ENCODE results near the gene SMIM5.
"Not testable (repeated sequence)": the region's sequence is repeated elsewhere in the genome, so short reads cannot be mapped to it uniquely, and the experiment has no call there.

SMIM5 gene

DNA sequence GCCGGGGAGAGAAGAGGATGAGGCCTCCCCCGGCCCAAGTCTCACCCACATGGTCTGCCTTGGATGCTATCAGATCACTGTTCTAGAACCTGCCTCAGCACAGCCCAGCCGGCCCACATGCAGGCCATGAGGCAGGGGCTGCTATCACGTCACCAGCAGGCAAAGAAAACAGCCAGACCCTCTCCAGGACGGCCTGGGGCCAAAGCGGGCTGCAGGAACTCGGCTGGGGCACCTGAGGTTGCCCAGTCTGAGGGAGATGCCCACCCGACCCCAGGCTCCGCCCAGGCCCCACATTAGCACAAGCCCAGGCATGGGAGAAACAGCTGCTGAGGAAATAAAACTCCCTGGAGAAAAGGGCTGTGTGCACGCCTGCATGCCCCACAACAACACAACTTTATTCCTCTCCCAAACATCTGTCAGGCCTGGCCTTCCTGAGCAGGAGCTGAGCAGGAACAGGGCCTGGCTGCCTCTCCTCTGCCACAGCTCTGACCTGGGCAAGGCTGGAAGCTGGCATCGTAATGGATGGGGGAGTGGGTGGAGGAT lies 6.7 kb upstream of the SMIM5 start:
- no peak for DNase-seq

DNA sequence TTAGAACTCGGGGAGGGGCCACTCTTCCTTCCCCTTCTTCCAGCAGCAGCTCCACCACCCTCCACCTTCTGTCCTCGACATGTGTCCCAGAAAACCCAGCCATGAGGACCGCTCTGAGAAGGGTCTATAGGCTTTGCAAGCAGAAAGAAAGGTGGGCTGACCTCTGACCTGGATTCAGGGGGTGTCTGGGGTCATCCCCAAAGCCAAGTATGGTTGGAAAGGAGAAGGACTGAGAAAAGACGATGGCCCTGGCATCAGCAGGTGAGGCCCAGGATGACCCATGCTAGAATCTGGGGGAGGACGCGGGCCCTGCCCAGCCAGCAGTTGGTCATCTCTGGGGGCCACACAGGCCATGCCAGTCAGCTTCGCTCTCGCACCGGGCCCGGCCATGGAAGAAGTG lies 6.1 kb upstream of the SMIM5 start:
- DNase-seq = no peak

DNA sequence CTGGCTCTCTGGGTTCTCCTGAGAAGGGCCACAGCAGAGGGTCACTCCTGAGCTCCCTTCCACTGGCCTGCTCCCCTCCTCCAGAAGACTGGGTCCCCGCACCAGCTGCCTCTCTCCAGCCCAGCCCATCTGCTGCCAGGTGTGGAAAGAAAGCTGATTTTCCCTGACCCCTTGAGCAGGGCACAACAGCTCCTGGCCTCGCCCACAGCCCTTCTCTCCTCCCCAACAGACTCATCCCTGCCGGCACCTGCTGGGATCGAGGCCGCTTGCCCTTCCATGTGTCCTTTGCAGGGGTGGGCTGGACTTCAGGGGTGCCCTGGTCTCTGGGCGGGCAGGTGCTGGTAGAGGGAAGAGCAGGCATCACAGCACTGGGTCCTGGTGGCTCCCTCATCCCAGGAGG lies 4.8 kb upstream of the SMIM5 start:
- no peak for DNase-seq

DNA sequence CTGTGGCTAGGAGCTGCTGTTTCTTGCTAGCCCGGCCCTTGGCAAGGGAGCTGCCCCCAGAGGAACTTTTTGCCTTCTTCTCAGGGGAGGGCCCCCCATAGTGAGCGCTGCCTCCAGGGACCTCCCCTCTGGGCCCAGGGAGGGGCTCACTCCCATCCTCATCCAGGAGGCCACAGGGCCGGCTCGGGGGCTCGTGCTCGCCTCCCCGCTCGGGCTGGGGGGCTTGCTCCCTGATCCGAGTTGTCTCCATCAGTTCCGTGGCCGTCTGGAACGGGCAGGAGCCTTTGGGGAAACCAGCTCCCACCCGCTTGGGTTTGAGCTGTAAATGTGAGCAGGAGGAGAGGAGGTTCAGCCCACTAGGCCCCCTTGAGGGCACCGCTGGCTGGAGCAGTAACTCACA lies 4.1 kb upstream of the SMIM5 start:
- no peak for DNase-seq

DNA sequence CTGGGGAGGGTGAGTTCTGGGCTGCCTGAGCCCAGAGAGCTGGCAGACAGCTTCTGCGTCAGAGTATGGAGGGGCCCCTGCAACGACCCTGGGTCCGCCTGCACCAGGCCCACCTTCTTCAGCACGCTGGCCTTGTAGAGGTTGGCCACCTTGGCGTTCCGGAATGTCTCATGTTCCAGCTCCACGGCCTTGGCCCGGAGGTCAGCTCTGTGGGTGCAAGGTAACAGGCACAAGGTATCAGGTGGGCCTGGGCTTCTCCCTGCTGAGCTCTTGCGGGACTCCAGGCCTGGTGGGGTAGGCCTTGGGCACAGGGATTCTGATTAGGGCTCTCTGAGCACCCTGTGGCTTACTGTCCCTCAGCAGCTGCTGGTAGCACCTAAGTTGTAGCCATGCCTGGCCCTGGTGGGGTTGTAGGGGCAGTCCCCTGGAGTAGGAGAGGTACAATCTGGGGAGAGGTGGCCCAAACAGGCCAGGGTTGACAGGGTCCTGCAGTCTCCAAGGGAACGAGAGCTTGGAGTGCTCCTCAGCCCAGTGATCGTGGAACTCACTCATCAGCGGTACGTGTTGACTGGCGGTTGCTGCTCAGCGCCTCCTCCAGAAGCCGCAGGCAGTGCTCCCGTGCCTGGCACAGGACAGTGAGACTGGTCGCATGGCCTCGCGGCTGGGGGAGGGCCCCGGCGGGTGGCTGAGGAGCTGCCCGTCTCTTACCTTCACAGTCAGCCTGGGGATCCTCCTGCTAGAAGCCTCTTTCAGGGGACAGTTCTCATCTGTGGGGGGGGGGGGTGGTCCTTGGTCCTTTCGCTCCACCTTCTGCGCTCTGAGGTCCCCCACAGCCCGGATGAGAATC lies 2.9 kb upstream of the SMIM5 start:
- no peak for DNase-seq

DNA sequence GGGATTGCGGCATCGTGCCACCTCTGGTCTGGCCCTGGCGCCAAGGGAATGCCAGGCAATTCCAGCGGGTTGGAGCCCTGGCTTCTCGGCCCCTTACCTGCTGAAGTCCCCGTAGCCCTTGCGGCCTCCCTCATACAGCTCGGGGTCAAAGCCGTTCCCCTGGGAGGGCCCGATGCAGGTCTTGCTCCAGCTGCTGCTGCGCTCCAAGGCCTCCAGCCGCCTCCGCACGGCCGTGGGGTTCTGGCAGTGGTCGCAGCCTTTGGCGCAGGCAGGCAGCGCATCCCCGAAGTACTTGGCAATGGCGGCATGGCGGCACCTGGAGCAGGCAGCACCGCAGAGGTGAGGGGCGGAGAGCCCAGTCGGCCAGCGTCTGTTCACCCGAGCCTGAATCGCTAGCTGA lies 1.9 kb upstream of the SMIM5 start:
- DNase-seq = no peak

DNA sequence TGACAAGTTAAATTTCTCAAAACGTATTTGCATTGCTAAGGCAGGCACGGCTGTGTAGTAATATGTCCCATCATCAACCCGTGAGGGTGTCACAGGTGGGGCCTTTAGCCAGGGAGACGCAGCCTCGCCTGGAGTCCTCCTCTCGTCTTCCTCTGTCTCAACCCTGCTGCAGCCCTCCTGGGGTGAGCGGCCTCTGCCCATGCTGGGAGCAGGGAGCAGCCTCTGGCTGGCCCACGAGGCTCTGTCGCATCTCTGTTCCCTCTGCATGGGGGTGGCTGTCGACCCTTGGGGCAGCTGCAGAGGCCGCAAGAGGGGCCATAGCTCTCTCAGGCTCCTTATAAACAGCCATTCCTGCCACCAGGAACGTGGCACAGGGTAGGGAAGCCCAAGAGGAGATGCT lies 806 bp upstream of the SMIM5 start:
- no peak for DNase-seq

DNA sequence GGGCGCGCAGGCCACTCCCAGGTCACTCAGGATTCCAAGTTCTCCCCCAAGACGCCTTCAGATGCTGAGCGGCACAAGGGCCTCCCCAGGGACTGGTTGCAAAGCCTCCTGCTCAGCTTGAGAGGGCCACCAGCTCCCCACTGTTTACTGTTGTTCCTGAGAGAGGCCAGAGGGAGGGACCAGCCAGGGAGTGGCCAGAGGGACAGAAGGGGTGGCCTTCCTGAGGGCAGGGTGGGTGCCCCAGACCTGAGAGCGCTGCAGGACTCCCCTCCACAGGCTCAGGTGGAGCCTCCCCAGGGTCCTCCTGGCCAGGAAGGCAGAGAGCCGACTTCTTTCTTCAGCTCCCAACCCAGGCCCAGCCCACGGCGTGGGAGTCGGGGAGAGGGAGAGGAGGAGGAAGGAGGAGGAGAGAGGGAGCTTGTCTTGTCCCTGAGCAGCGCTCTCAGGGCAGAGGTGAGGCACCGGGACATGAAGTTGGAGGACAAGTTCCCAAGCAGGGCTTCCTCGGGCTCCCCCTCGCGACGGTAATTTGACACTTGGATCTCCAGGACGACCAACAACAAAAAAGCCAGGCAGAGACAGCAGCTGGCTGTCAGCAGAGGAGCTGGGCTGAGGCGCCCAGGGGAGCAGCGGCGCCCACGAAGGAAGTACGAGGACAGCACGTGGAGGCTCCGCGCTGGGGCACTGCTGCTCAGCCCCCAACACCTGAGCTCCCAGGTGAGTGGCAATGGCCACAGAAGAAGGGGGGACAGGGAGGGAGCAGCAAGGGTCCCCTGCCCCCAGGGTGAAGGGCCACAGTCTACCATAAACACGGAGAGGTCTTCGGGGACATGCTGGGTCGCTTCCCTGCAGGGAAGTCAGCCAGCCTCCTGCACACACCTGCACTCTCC lies 497 bp downstream of the SMIM5 start:
- DNase-seq = peak; percentile 49 to 54

DNA sequence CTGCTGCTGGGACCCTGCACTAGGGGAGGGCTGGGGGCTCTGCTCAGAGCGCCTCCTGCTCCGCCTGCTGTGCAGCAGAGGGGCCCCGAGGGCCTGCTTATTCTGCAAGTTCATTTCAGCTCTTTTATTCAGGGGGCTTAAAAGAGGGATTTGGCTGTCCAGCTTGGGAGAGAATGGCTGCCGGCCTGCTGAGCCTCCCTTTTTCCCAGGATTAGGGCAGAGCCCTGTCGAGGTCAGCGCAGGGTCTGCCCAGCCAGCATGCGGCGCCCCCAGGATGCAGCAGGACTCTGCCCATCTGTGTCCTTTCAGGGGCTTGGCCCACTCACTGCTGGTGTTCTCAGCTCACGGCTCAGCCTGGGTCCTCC lies 1.1 kb downstream of the SMIM5 start:
- DNase-seq = no peak

DNA sequence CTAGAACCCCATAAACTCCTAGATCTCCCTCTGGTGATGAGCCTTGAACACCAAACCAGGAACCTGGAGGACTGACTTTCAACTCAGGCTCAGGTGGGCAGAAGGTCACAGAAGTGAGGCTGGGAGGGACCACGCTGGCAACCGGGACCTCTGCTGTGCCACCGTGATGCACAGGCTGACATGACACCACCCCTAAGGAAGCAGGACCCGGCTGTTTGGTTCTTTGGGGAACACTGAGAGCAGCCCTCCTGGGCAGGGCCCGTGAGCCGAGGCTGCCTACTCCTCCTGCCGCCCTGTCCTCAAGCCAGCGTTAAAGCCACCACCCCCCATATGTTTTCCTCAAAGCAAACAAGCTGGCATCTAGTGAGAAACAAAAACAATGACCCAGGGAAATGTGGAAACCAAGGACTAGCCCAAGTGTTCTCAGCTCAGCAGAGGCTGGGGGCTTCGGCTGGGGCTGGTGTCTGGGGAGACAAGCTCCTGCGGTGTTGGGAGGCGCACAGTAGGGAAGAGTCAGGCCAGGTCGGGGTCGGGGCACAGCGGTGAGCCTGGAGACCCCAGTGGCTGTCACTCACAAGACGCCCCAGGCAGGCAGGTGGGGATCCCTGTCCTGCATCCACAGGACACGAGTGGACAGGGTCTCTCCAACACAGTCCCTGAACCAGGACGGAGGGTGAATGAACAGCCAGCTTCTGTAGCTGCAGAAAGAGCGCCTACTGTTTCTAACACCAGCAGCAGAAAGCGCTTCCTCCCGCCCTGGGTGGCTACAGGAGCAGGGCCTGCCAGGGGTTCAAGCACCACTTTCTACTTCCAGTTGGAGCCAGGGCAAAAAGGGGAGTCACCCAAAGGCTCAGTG lies 1.7 kb downstream of the SMIM5 start:
- no peak for DNase-seq

DNA sequence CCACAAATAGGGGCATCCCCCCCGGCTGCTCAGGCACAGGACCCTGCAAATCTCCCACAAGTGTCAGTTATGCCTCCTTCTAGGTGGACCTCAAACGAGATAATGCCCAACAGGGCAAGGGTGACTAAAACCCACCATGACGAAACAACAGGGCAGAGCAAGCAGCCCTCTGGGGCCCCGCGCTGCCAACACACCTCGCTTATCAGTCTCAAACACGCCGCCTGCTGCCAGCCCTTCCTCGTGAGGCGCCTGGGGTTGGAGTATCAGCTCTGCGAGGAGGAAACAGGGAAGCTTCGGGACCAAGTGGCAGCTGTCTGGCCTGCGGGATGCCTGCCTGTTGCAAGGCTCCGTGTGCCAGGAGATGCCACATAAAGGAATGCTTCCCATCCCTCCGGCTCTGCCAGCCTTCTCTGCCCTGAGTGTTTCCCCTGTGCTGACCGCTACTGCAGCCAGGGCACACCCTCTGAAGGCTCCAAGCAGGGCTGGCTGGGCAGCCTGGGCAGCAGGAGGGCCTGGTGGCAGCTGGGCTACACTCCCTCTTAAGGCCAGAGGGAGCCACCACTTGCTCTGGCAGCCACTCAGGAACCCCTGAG lies 2.5 kb downstream of the SMIM5 start:
- no peak for DNase-seq

DNA sequence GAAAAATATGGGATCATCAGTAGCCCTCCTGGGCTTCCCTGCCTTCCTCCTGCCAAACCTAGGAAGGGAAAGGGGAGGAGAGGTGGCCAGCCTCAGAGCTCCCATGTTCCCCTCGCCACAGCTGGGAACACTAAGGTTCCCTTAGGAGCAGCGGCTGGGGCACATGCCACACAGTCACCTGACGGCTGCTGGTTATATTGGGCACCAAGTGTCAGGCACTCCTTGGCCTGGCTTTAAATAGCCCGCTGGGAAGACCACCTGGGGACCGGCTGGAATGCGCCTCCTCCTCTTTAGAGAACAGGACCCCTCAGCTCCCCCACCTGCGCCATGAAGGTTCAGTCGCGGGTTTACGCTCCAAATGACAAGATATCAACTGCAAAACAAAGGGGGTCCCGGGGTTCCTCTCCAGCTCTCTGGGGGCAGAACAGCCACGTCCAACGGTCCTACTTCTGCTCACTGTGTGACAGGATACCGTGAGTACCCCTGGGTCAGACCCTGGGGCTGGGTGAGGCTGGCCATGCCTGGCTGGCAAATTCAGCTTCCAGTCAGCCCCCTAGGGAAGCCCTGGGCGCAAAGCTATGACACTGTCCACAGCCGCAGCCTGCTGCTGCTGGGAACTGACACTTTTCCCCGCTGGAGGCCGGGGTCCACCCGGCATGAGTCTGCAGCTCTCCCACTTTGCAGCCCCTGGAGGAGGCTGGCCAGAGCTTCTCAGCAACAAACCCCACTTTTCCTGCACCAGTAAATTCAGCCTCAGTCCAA lies 3.3 kb downstream of the SMIM5 start:
- DNase-seq = no peak

DNA sequence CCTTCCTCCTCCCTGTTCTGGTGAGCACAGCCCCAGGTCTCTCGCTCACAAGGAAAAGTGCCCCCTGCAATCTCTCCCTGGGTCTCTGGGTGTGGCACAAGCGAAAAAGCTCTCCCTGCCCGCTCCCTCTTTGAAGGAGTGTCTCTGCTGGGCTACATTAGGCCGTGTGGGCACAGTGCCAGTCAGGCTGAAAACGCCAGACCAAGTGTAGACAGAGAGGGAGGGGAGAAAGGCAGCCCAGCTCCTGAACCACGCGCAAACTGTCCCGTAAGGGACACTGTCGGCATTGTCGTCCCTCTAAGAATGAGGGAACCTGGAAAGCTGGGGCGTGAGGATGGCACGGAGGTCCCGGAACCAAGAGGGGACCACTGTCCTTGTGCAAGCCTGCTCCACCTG lies 3.9 kb downstream of the SMIM5 start:
- no peak for DNase-seq

DNA sequence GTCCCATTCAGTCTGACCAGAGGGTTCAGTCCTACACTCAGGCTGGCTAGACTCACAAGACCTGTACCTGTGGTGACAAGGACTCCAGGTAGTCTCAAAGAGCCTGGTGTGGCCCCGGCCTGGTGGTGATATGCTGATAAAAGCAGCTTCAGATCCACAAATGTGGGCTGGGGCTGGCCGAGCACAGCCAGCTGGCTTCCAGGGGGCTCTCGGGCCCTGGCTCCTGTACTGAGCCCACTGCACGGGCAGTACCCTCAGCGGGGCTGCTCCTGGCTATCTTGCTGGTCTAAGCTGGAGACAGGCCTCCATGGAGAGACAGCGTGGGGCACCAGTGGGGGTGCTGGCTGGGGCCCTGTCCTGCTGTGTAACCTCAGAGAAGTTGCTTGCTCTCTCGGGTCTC lies 4.3 kb downstream of the SMIM5 start:
- no peak for DNase-seq

DNA sequence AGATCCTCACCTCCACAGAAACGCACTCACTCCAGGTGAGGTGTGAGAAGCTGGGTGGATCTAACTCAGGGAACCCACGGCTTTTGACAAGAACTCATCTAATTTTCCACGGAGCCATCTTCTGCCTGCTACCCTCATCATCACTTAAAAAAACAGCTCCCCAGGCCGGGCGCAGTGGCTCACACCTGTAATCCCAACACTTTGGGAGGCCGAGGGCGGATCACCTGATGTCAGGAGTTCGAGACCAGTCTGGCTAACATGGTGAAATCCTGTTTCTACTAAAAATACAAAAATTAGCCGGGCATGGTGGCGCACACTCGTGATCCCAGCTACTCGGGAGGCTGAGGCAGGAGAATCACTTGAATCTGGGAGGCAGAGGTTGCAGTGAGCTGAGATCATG lies 4.8 kb downstream of the SMIM5 start:
- DNase-seq = not testable (repeated sequence)

DNA sequence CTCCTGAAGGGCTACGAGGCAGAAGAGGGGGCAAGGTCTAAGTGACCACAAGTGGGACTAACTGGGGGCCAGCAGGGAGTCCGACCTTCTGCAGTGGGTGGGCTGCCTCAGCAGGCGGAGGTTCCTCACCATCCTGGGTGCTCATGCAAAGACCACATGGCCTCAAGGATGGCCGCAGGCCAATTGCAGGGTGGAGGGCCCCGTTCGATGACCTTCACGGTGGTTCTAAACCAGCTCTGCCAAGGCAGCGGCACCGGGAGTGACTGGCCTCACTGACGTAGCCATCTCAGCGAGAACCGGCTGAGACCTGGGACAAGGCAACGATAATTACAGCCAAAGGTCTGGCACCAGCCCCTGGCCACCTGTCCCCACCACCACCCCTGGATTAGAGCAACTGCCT lies 5.7 kb downstream of the SMIM5 start:
- DNase-seq = no peak

DNA sequence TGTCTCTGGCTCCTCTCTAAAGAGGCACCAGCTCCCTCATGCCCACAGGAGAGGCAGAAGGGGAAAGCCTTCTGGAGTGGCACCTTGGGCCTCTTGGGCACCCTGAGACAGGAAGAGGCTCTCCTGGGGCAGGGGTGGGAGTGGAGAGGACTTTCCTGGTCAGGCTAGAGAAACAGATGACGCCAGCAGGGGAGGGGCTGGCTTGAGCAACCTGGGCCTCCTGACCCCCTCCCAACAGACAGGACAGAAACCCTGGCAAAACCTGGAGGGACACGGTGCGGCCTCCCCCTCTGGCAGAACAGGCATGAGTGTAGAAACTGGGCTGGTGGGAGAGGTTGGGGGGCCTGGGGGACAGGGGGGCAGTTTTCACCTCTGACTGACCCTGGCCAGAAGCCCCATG lies 6.1 kb downstream of the SMIM5 start:
- DNase-seq = no peak

DNA sequence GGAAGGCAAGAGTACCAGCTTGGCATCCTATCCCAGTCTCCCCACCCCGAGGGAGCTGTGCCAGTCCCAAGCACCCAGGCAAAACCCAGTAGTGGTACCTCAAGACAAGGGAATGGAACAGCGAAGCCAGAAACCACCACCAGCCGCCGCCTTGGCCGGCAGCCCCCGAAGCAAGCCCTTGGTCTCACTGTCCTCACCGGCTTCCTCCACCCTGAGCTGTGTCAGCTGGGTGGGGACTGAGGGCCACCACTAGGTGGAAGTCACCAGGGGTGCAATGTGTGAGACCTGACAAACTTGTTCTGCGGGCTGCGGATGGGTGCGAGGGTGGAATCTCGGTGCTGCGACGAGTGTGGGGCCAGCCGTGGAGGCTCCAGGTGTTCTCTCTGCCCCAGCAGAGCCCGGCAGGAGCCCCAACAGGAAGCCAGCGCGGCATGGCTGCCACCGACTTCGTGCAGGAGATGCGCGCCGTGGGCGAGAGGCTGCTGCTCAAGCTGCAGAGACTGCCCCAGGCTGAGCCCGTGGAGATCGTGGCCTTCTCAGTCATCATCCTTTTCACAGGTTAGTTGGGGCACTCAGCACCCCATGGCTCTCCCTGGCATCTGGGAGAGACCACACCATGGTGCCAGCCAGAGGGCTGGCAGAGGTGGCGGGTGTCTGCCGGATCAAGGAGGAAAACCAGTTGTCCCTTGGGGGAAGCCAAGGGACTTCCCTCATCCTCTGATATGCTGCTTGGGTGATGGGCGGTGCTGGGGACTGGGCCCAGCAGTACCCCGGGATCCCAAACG lies 6.7 kb downstream of the SMIM5 start:
- no peak for DNase-seq

DNA sequence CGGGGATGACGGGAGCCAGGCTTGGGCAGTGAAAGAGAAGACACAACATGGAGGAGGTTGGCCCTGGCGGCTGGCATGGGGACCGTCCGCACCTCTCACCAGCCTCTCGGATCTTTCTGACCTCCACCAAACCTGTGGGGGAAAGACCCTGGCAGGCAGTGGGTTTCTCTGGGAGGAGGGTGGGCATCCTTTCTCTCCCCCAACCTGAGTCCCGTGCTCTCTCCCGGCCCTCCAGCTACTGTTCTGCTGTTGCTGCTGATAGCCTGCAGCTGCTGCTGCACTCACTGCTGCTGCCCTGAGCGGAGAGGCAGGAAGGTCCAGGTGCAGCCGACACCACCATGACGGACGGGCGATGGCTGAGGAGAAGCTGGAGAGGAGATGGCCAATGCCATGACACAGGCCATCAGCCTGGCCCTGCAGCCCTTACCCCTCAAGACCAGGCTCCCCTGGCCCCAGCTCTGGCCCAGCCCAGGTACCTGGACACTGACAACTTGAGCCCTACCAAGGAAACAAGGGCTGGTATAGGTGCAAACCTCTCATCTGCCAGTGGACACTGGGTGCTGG lies 7.4 kb downstream of the SMIM5 start:
- no peak for DNase-seq

DNA sequence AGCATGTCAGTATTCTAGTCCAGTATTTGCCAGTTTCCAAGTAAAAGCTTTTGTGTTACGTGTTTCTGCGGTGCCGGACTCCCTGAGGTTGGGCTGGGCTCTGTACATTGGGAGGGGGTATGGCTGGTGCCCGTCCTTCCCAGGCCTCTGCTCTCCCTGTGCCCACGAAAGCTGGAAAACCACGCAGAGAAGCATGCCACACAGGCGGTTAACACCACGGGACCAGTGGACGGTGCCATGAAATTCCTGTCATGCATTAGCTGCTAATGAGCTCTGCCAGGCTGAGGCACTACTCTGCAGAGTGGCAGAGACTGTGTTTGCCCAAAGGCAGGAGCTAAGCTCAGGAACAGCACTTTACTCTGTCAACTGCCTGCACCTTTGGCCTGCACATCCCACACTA lies 8.1 kb downstream of the SMIM5 start:
- no peak for DNase-seq

Data from CD4-positive, alpha-beta T cell treated with Interleukin-1 beta for 1 hour (primary cell).